Epithelial cell of prostate (primary cell): ENCODE data around the gene TRIM62.
A peak's percentile ranks its signal among the peaks of the same experiment; 100 is the strongest.

Experiments used
- DNase-seq: peaks from one replicate; pipeline ENCODE4 v3.0.0-alpha.2; 2011; ENCODE audit warnings: low read depth, low spot score
- H3K27ac ChIP-seq: fragments of 450-650 bp; 2 replicates; pipeline ENCODE4 v1.5.1; 2017; ENCODE audit warnings: mild to moderate bottlenecking

The TRIM62 gene

GRCh38 chr1:33163621-33164519 is 18.0 kb downstream of the TRIM62 start:
- DNase-seq = no peak

DNA sequence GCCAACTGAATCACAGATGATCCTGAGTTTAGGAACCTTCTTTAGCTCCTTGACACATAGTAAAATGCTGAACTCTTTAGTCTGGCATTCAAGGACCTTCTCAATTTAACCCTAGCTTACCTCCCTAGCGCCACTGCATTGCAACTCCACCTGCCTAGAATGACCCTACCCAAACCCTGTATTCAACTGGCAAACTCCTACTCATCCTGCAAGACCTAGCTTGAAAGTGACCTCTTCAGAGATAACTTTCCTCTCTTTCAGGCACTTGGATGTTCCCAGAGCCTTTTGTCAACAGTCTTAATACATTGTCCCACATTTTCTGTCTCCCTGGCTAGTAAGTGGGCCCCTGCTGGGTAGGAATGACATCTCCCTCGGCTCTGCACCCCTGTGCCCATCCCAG is 19.7 kb downstream of the TRIM62 start:
- DNase-seq = no peak
- no peak overlapping the region for H3K27ac ChIP-seq

More at GRCh38 chr1:33163621-33164519, 18.0 kb downstream of the TRIM62 start:
- H3K27ac ChIP-seq = no peak overlapping the region

DNA sequence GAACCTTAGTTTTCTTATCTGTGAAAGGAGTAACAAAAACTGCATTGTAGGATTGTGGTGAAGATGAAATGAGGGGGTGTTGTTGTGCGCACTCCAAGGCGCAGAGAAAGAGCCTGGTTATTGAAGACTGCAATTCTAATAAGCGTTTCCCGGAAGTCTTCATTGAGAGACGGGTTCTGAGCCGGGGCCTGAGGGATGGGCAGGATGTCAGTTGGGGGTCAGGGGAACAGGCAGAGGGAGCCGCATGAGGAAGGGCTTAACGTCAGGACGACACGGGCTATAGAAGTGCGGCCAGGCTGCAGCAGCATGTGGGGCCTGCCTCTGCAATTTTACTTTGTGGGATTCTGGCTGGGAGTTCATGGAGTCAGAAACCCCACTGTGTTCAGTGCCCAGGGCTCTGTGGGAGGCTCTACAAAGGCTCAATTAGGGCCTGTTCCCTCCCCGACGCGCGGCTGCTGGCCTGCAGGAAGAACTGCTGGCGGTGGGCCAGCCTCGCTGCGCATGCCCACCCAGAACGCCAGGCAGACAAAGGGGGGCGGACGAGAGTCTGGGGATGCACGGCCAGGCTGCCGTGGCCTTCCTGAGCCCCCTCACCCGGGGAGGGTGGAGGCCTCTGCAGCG is 20.7 kb downstream of the TRIM62 start:
- no peak overlapping the region for H3K27ac ChIP-seq
- no peak for DNase-seq

GRCh38 chr1:33159577-33159976 is 22.3 kb downstream of the TRIM62 start:
- H3K27ac ChIP-seq = no peak overlapping the region
- DNase-seq = no peak

DNA sequence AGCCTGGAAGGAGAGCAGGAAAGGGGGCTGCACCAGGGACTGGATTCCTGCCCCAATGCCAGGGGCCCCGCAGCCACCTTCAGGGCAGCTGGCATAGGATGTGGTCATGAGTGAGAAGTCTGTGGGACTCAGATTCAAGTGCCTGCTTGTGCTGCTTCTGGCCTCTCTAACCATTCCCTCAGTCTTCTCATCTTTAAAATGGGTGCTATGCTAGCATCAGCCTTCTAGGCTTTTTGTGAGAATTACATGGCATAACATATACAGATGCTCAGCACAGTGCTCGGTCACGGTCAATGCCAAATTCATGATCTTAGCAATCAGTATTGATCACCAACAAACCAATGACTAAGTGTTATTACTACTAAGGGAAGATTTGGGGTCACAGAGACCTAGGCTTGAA is 23.5 kb downstream of the TRIM62 start:
- H3K27ac ChIP-seq = no peak overlapping the region
- DNase-seq = no peak

- DNase-seq = no peak
- H3K27ac ChIP-seq = no peak overlapping the region
These were observed 24.7 kb downstream of the TRIM62 start for GRCh38 chr1:33157131-33157530.

GRCh38 chr1:33155877-33156538 is 25.8 kb downstream of the TRIM62 start:
- DNase-seq = no peak
- H3K27ac ChIP-seq = no peak overlapping the region

DNA sequence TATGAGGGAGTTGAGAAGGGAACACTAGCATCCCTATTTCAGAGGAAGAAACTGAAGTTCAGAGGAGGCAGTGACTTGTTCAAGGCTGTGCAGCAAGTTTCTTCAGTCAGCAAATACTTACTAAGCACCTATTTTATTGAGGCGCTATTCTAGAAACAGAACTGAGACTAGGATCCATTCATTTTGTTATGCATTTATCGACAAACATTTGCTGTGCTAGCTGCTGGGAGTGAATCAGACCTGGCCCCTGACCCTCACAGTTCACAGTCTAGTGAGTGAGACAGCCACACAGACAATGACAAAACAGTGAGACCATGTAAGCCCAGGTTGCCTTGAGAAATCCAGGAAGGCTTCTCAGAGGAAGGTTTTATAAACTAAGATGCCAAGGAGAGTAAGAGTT is 28.2 kb downstream of the TRIM62 start:
- no peak for DNase-seq
- no peak overlapping the region for H3K27ac ChIP-seq

DNA sequence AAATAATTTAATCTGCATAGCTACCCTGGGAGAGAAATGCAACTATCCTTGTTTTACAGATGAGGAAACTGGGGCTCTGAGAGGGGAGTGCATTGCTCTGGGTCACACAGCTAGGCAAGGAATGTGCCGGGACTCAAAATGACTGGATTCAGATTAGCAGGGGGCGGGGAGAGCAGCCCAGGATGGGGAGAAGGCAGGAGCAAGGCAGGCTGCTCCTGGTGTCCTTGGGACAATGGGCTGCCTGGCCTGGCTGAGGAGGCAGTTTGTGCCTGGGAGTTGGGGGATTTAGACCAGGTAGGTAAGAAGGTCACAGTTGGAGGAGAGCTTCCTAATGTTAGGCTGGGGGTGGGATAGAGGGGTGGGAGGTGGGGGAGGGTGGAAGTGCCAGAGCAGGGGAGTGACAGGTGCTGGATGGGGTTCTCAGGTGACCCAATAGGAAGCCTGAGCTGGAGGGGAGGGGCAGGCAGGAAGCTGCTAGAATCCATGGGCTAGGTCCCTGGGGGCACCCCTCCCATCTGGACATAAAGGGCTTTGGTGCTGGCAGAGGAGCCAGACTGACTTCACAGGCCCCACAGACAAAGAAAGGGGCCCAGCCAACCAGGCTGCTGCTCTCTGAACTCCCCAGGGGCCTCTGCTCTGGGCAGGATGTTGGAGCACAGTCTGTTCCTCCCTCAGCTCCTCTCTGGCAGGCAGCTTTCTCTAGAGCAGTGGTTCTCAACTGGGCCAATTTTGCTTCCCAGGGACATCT is 29.0 kb downstream of the TRIM62 start:
- no peak overlapping the region for H3K27ac ChIP-seq
- no peak for DNase-seq

- no peak for DNase-seq
- no peak overlapping the region for H3K27ac ChIP-seq
These were observed 30.7 kb downstream of the TRIM62 start for GRCh38 chr1:33151116-33151515.

DNA sequence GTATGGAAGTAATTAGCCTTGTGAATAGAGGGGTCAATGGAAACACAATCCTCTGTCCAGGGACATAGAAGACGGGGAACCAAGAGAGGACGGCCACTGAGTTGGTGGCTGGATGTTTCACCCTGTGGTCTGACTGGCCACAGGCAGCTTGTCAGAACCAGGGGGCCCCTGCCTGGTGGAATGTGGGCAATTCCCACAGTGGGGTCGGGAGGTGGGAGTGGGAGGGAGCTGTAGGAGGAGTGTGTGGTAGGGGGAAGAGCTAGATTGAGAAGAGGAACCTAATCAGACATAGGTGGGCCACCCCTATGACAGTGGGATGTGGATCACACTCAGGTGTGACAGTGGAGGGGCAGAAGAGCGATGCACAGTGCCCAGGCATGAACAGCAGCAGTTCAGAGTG is 31.3 kb downstream of the TRIM62 start:
- DNase-seq = no peak
- no peak overlapping the region for H3K27ac ChIP-seq

DNA sequence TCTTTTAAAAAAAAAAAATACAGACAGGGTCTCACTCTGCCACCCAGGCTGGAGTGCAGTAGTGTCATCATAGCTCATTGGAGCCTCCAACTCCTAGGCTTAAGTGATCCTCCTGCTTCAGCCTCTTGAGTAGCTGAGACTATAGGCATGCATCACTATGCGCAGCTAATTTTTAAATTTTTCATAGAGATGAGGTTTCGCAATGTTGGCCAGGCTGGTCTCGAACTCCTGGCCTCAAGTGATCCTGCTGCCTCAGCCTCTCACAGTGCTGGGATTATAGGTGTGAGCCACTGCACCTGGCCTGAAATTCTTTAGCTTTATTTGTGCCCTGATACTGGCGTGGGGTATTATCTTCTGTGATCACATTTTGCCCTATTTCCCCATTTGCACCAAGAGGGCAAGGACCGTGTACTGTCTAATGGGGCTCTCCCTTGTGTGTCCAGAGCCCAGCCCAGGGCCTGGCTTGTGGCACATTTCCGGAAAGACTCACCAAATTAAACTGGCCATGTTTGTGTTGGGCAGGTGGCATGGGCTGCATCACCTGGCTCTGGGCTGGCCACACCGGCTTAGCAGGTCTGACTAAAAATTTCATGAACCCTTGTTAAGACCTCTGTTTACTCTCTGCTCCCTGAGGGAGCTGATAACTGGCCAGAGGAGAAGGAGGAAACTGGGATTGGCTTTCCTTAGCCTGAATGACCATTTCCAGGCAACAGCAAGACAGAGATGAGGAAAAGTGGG is 32.2 kb downstream of the TRIM62 start:
- peak; percentile 20 for DNase-seq
- H3K27ac ChIP-seq = no peak overlapping the region

DNA sequence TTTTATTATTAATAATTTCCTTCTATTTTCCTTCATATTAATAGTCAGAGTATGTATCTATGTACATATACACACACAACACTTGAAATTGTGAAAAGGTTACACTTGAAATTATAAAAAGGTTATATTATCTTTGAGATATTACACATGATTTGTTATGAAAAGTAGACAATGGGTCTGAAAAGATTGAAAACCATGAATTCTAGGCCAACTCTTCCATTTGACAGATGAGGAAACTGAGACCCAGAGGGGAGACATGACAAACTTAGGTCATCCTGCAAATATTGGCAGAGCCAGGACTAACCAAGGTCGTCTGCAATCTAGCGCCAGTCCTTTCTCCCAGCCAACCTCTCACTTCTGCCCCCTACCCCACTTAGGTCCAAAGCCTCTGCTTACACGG is 33.2 kb downstream of the TRIM62 start:
- DNase-seq = no peak
- no peak overlapping the region for H3K27ac ChIP-seq

- no peak for DNase-seq
- H3K27ac ChIP-seq = no peak overlapping the region
These were observed 33.9 kb downstream of the TRIM62 start for GRCh38 chr1:33147997-33148314.

GRCh38 chr1:33147275-33147996 is 34.4 kb downstream of the TRIM62 start:
- no peak for DNase-seq
- H3K27ac ChIP-seq = no peak overlapping the region

GRCh38 chr1:33146003-33146402 is 35.8 kb downstream of the TRIM62 start:
- no peak overlapping the region for H3K27ac ChIP-seq
- DNase-seq = no peak

DNA sequence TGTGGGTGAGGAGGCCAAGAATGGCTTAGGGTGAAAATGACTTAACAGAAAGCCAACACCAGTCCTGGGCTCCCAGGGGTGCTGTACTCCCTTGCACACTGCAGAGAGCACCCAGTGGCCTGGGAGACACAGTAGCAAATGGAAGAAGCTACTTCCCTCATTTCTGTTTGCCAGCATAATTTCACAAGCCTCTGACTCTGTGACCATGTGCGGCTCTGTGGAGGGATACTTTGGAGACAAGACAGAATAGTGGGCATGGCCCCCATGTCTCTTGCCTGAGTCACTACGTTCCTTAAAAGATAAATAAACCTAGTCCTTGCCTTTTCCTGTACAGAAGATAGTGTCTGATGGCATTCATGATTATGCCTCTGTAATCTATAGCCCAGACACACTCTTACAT is 38.1 kb downstream of the TRIM62 start:
- no peak overlapping the region for H3K27ac ChIP-seq
- DNase-seq = no peak

DNA sequence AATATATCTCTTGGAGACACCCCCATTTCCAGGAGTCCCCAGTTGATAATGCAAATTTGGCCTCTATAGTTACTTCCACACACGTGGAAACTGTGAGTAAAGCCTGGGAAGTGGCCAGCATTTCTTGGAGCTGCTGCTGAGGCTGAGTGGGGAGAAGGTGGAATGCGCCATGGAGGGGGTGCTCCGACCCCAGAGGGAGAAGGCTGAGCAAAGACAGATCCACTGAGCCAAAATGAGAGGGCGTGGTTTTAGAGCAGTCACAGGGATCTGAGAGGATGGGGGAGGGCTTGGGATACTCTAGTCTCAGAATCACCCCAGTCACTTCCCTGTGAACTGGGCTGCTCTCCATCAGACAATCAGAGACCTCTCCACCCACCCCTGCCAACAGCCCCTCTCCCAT is 38.7 kb downstream of the TRIM62 start:
- no peak overlapping the region for H3K27ac ChIP-seq
- no peak for DNase-seq

DNA sequence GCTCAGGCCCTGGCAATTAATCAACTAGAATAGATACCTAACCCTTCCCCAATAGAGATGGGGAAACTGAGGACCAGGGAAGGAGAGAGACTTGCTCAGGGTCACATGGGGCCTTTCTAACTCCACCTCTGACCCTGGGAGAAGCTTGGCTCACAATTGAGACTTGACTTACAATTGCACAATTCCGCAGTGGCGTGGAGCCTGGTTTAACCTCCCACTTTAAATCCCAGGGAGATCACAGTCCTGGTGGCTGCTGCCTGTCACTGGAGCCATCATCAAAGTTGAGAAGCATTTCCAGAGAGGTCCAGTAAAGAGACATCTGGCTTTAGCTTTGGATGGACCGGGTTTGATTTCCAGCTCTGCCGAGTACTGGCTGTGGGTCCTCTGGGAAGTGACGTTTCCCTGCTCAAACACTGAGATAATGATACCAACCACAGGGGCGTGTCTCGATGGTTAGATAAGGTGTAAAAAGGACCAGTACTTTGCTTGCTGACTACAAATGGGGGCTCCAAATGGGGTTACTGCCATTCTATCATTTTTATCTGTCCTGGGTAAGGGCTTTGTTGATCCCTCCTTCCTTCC is 39.3 kb downstream of the TRIM62 start:
- no peak overlapping the region for H3K27ac ChIP-seq
- no peak for DNase-seq
